Embryonic facial prominence (tissue), 1 donor: ENCODE data around the gene ZSWIM7.
"Not testable (repeated sequence)": the region's sequence is repeated elsewhere in the genome, so short reads cannot be mapped to it uniquely, and the experiment has no call there.

Experiments used
- DNase-seq: peaks from one replicate; pipeline ENCODE4 v3.0.0-alpha.2; 2016; ENCODE audit errors: extremely low spot score

ZSWIM7 gene

GRCh38 chr17:15999974-16000827, 697 bp upstream of the ZSWIM7 start:
- DNase-seq = no peak

- no peak for DNase-seq
Observed at GRCh38 chr17:15998031-15998562, 1.4 kb downstream of the ZSWIM7 start.

DNA sequence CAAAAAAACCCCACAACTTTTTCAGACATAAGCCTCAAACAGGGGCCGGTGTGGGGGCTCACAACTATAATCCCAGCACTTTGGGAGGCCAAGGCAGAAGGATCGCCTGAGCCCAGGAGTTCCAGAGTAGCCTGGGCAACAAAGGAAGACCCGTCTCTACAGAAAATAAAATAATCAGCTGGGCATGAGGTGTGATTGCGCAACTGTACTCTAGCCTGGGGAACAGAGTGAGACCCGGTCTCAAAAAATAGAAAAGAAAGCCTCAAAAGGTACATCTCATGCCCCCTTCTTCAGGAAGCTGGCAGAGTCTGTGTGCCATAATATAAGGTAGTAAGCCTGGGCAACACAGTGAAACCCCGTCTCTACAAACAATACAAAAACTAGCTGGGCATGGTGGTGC, 3.2 kb downstream of the ZSWIM7 start:
- no peak for DNase-seq

DNA sequence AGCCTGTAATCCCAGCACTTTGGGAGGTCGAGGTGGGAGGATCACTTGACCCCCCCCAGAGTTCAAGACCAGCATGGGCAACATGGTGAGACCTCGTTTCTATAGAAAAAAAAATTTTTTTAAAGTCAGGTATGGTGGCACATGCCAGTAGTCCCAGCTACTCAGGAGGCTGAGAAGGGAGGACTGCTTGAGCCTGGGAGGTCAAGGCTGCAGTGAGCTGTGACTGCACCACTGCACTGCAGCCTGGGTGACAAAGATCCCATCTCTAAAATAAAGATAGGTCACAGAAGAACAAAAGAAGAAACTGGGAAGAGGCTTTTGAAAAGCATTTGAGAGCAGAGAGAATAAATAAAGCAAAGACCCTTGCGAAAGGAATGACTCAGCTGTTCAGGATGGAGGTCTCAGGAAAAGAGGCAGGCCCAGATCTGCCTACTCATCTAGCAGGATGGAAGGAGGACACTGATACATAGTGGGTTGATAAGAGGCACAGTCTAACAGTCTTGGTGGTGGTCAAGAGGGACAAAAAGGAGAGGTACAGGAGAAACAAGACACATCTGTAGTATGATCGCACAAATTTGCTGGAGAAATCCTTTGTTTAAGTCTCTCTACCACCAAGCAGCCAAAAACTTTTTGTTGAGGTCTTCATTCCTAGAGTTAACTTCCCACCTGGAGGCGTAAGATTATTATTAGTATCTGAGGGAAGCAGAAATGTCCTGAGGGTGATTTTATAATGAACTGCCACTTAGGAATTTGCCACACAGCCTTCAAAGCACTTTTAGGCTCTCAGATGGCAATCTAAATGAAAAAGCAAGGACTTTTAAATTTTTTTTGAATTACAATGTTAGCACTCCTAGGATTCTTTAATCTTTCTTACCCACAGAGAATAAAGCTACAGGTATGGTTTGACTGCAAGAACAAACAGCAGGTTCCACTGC, 17.6 kb downstream of the ZSWIM7 start:
- no peak for DNase-seq

GRCh38 chr17:15981208-15981607, 18.3 kb downstream of the ZSWIM7 start:
- no peak for DNase-seq

- DNase-seq = not testable (repeated sequence)
Observed at GRCh38 chr17:15979013-15979412, 20.5 kb downstream of the ZSWIM7 start.

GRCh38 chr17:15978606-15979005, 20.9 kb downstream of the ZSWIM7 start:
- DNase-seq = no peak

GRCh38 chr17:15977894-15978293, 21.6 kb downstream of the ZSWIM7 start:
- DNase-seq = no peak

DNA sequence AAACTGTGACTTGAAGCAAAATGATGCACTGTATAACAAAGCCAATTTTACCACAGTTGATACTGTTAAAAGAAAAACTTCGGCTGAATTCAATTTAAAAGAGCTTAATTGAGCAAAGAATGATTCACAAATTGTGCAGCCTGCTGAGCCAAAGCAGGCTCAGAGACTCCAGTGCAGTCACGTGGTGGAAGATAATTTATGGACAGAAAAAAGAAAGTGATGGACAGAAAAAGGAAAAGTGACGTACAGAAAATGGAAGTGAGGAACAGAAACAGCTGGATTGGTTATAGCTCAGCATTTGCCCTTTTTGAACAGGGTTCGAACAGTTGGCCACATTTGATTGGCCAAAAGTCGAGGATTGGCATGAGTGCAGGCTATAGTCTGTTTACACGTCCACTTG, 25.7 kb downstream of the ZSWIM7 start:
- no peak for DNase-seq

- DNase-seq = no peak
Observed at GRCh38 chr17:15973016-15973415, 26.5 kb downstream of the ZSWIM7 start.

GRCh38 chr17:15972497-15972951, 27.0 kb downstream of the ZSWIM7 start:
- DNase-seq = no peak

DNA sequence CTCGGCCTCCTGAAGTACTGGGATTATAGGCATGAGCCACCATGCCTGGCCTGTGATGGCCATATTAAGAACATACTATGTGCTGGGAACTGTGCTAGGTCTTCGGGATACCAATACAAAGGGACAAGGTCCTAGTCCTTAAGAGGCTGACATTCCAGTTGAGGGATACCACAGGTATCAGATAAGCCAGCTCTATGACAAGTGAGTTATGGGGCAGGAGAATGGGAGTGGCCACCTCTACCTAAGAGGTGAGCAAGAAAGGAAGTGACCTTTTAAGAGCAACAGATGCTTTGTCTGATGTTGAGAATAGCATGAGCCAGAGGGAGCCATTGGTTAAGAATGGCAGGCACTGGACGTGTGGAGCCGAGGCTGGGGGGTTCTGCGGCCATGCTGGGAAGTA, 27.6 kb downstream of the ZSWIM7 start:
- no peak for DNase-seq

DNA sequence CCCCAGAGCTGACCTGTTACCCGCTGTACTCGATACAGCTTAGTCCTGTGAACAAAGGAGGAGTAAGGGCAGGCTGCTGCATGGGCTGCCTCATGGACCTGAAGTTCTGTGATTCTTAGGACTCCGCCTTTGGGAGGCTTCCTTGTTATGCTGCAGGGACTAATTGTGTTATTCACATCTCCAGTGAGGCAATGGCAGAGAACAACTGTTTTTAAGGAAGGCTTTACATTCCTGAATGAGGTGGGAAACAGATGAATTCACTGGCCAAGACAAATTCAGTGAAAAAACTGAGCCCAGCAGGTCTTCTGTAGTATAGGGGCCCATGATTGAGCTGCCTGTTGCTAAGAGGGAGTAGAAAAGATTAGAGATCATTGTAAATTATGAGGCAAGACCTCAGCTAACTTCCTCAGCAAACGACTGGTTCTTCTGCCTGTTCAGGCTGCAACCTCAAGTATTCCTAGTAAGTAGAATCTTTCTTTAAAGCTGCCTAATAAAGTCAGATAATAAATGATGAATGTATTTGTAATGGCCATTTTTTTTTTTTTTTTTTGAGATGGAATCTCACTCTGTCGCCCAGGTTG, 28.3 kb downstream of the ZSWIM7 start:
- no peak for DNase-seq

DNA sequence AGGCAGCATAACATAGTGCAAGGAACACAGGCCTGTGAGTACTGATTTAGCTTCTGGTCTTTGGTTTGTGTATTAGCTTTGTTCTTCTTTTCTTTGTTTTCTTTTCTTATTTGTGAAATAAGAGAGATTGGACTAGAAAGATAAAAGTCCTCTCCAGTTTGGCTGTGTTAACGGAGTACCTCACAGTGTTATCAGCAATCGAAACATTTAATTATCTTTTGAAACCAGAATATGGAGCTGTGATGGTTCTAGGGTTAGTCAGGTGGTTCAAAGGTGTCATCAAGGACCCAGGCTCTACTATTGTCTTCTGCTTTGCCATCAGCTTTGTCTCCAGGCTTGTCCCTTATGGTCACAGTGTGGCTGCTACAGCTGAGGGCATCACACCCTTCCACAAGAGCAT, 29.0 kb downstream of the ZSWIM7 start:
- no peak for DNase-seq

DNA sequence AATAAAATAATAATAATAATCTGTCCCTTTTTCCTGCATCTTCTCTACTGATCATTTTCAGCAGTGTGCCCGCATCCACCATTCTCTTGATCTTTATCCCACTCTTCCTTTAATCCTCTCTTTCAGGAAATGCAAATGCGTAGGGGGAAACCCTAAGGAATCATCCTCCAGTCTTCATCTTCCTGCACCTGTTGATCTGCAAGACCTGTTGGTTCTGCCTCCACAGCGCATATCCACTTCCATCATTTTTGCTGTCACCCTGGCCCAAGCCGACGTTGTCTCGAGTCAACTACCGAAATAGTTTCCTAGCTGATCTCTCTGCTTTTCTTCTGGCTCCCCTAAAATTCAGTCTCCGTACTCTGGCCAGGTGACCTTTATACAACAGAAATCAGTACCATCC, 30.0 kb downstream of the ZSWIM7 start:
- DNase-seq = no peak

DNA sequence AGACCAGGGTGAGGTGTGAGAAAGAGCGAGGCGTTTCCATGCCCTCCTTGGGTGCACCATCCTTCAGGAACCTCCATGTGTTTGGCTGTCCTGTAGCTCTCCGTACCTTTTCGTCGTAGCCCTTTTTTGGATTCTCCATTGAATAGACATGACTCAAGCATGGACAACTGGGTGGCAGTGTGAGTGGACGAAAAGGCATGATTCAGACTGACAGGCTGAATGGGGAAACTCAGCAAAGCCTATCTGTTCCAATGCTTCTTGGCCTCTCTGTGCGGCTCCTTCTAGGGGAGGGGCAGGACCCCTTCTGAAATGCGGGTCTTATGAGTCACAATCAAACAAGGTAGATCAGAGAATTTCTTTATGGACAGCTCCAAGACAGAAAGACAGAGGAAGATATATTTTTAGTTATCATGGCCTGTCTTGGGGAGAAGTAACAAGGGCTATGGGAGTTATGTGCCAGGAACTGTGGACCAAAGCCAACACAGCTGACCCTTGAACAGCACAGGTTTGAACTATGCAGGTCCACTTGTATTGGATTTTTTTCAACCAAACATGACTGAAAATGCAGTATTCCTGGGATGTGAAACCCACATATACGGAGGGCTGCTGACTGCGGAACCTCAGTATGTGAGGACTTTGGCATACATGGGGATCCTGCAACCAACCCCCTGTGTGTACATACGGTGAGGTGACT, 31.7 kb downstream of the ZSWIM7 start:
- no peak for DNase-seq

DNA sequence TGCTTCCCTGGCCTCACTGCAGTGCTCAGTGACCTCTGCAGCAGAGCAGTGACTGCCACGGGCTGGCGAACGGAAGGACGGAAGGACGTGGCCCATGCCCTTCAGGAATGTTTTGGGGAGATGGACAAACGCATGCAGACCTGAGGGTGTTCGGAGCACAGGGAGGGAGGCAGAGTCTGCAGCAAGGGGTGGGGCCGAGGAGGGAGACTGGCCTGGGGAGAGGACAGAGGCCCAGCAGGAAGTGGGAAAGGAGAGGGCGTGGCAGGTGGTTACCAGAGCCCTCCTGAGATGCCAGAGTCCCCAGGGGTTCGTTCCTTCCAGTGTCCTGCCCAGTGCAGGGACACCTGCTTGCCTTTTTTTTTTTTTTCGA, 32.6 kb downstream of the ZSWIM7 start:
- no peak for DNase-seq

GRCh38 chr17:15966183-15966878, 33.2 kb downstream of the ZSWIM7 start:
- no peak for DNase-seq

- DNase-seq = no peak
Observed at GRCh38 chr17:15965528-15965927, 34.0 kb downstream of the ZSWIM7 start.

DNA sequence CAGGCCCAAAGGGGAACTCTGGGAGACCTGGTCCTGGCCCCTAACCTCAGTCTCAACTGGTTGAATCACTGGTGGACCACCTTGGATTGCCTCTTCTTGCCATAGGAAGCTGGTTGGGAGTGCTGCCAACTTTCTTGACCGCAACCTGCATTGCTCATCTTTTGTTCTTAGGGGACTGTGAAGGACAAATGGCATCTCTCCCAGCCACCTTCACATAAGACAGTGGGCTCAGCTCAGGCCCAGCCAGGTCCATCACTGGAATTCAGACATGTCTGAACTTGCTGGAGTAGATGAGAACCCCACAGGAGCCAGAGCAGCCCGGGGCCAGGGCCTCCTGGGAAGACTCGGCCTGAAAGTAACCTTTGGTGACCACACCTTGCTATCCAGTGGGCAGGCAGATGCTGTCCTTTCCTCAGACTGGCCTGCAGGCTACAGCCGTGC, 35.8 kb downstream of the ZSWIM7 start:
- DNase-seq = no peak

DNA sequence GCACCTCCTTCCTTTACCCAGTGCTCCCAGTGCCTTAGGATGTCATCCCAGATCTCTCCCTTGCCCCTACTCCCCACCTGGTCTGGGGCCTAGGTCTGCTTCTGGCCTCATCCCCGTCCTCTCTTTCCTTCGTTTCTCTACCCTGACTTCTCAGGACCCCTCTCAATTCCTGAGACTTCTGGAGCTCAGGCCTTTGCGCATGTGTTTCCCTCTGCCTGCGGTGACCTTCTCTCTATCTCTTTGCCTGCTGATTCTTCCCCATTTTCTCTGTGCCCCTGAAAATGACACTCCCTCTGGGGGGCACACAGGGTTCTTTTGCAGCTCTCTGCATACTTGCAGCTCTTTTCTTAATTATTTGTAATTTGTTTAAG, 41.0 kb downstream of the ZSWIM7 start:
- DNase-seq = no peak
